Neuronal stem cell (in vitro differentiated cells): ENCODE measurements around the gene MRPL39.

Source experiments
- DNase-seq: peaks from one replicate; pipeline ENCODE4 v3.0.0-alpha.2; 2013; ENCODE audit warnings: low spot score
- H2AFZ ChIP-seq: one replicate; pipeline ENCODE4 v1.6.1; 2013; ENCODE audit warnings: mild to moderate bottlenecking, low read length, inconsistent platforms
- H2AK5ac ChIP-seq: 2 replicates; pipeline ENCODE4 v1.6.1; 2013; ENCODE audit warnings: low read depth, mild to moderate bottlenecking, inconsistent platforms, low read length, moderate library complexity, mixed read lengths
- H2BK120ac ChIP-seq: 2 replicates; pipeline ENCODE4 v1.6.1; 2013; ENCODE audit warnings: low read depth, mild to moderate bottlenecking, inconsistent platforms, low read length, moderate library complexity, mixed read lengths
- H2BK12ac ChIP-seq: one replicate; pipeline ENCODE4 v1.6.1; 2013; ENCODE audit warnings: low read length, inconsistent platforms
- H2BK15ac ChIP-seq: 2 replicates; pipeline ENCODE4 v1.6.1; 2013; ENCODE audit warnings: mild to moderate bottlenecking, low read length, inconsistent platforms, mixed read lengths
- H2BK5ac ChIP-seq: one replicate; pipeline ENCODE4 v1.6.1; 2013; ENCODE audit warnings: inconsistent platforms, mild to moderate bottlenecking, low read length, moderate library complexity
- H3K14ac ChIP-seq: one replicate; pipeline ENCODE4 v1.6.1; 2013; ENCODE audit warnings: low read length, inconsistent platforms
- H3K18ac ChIP-seq: 2 replicates; pipeline ENCODE4 v1.6.1; 2013; ENCODE audit warnings: low read length, inconsistent platforms
- H3K23ac ChIP-seq: 2 replicates; pipeline ENCODE4 v1.6.1; 2013; ENCODE audit warnings: low read depth, mild to moderate bottlenecking, mixed read lengths, low read length, inconsistent platforms; ENCODE audit not compliant: poor library complexity
- H3K27ac ChIP-seq: replicated peaks from 3 replicates; pipeline ENCODE4 v1.5.1; 2013; ENCODE audit warnings: low read length, inconsistent platforms
- H3K27me3 ChIP-seq, 3 experiments: 2 replicates each; pipeline ENCODE4 v1.6.1; 2013; ENCODE audit warnings: low read length in 3 of 3, mild to moderate bottlenecking in 2 of 3, inconsistent platforms in 1 of 3, low read depth in 1 of 3, mixed read lengths in 1 of 3, moderate library complexity in 1 of 3; ENCODE audit not compliant: control insufficient read depth in 3 of 3, insufficient read depth in 3 of 3
- H3K36me3 ChIP-seq, 2 donors: replicated peaks in 1 of 2; 2 replicates each; pipeline ENCODE4 v1.6.1; 2013; ENCODE audit warnings: low read length in 2 of 2; ENCODE audit not compliant: control insufficient read depth in 2 of 2, insufficient read depth in 2 of 2
- H3K4ac ChIP-seq: 2 replicates; pipeline ENCODE4 v1.6.1; 2013; ENCODE audit warnings: inconsistent platforms, mild to moderate bottlenecking, low read length, moderate library complexity
- H3K4me1 ChIP-seq, 2 donors: 1 replicate in 1 of 2; 2 replicates in 1 of 2; pipeline ENCODE4 v1.6.1; 2013; ENCODE audit warnings: low read length in 2 of 2, low read depth in 1 of 2; ENCODE audit not compliant: control insufficient read depth in 2 of 2, insufficient read depth in 1 of 2
- H3K4me2 ChIP-seq: one replicate; pipeline ENCODE4 v1.6.1; 2013; ENCODE audit warnings: mild to moderate bottlenecking, low read length, inconsistent platforms; ENCODE audit not compliant: insufficient read depth, poor library complexity, severe bottlenecking
- H3K4me3 ChIP-seq, 2 donors: 2 replicates each; pipeline ENCODE4 v1.5.1; 2013; ENCODE audit warnings: low read length in 2 of 2, mild to moderate bottlenecking in 2 of 2, inconsistent platforms in 1 of 2, moderate library complexity in 1 of 2
- H3K79me1 ChIP-seq: one replicate; pipeline ENCODE4 v1.6.1; 2013; ENCODE audit warnings: low read depth, mild to moderate bottlenecking, inconsistent platforms, low read length, moderate library complexity
- H3K9ac ChIP-seq: one replicate; pipeline ENCODE4 v1.6.1; 2013; ENCODE audit warnings: mild to moderate bottlenecking, low read depth, low read length, inconsistent platforms; ENCODE audit not compliant: poor library complexity
- H3K9me3 ChIP-seq, 2 donors: replicated peaks in 1 of 2; 2 replicates each; pipeline versions ENCODE3 to v1.6.1; 2013; ENCODE audit warnings: low read length in 2 of 2, mild to moderate bottlenecking in 2 of 2, inconsistent platforms in 1 of 2, low read depth in 1 of 2, mixed read lengths in 1 of 2, moderate library complexity in 1 of 2; ENCODE audit not compliant: control insufficient read depth in 2 of 2, insufficient read depth in 1 of 2
- H4K8ac ChIP-seq: one replicate; pipeline ENCODE4 v1.6.1; 2013; ENCODE audit warnings: low read depth, mild to moderate bottlenecking, inconsistent platforms, low read length, moderate library complexity
- H4K91ac ChIP-seq: one replicate; pipeline ENCODE4 v1.6.1; 2013; ENCODE audit warnings: low read length, low read depth, mild to moderate bottlenecking, inconsistent platforms; ENCODE audit not compliant: poor library complexity
- WGBS, 2 donors: extraction: QIAGEN DNeasy Blood & Tissue Kit; methylation state at CpG; one replicate each; pipeline ENCODE4 v1.1.7; 2013; ENCODE audit warnings: missing lambda C conversion rate in 2 of 2, mixed read lengths in 1 of 2; ENCODE audit not compliant: insufficient read length in 2 of 2, insufficient replicate concordance in 1 of 2; ENCODE audit errors: extremely low coverage in 2 of 2; 5-methylcytosine and 5-hydroxymethylcytosine counted together

The MRPL39 gene

GRCh38 chr21:25562660-25563059 lies 44.6 kb downstream of the MRPL39 start:
- Histone ChIP-seq H3K4me2 (no peak overlapping the region), H2AK5ac (no peak overlapping the region), H2BK120ac (no peak overlapping the region), H3K14ac (no peak overlapping the region), H4K91ac (no peak overlapping the region), H3K4ac (no peak overlapping the region), H3K79me1 (no peaks in the 10 kb centered on the region), H2BK5ac (no peak overlapping the region), H3K4me1 (peaks cover 0 to 2% of the 10 kb centered on the region in 2 donors), H3K18ac (no peak overlapping the region), H2BK12ac (no peak overlapping the region), H2BK15ac (no peak overlapping the region), H3K36me3 (peaks cover 2 to 62% of the 10 kb centered on the region in 2 donors), H3K4me3 (no peak overlapping the region), H3K27ac (no peak overlapping the region), H2AFZ (no peak overlapping the region), H3K27me3 (peaks cover 0 to 12% (median 0%) of the 10 kb centered on the region in 3 experiments), H4K8ac (no peak overlapping the region), H3K9me3 (peaks cover 2 to 8% of the 10 kb centered on the region in 2 donors), H3K23ac (no peak overlapping the region), H3K9ac (no peak overlapping the region)
- no CpG with 5 or more reads among the region's 10 CpGs for WGBS, 2 donors
- DNase-seq: no peak

GRCh38 chr21:25561668-25562641 lies 45.3 kb downstream of the MRPL39 start:
- Histone ChIP-seq H3K4me2 (peak overlapping the region; percentile 80), H2BK5ac (no peak overlapping the region), H2BK12ac (no peak overlapping the region), H2BK120ac (no peak overlapping the region), H3K4me1 (peaks cover 0 to 2% of the 10 kb centered on the region in 2 donors), H3K79me1 (no peaks in the 10 kb centered on the region), H4K91ac (no peak overlapping the region), H3K4me3 (peak overlapping the region in 1 of 2 donors; percentile 60), H3K23ac (peak overlapping the region; percentile 76), H3K36me3 (peaks cover 2 to 57% of the 10 kb centered on the region in 2 donors), H3K4ac (no peak overlapping the region), H3K14ac (no peak overlapping the region), H2AK5ac (no peak overlapping the region), H3K27ac (no peak overlapping the region), H3K18ac (peak overlapping the region; percentile 67), H2AFZ (no peak overlapping the region), H2BK15ac (no peak overlapping the region), H3K9ac (peak overlapping the region; percentile 88), H3K27me3 (peaks cover 0 to 12% (median 0%) of the 10 kb centered on the region in 3 experiments), H3K9me3 (peaks cover 2 to 8% of the 10 kb centered on the region in 2 donors), H4K8ac (no peak overlapping the region)
- no CpG with 5 or more reads among the region's 74 CpGs for WGBS, 2 donors
- peak; percentile 31 for DNase-seq

GRCh38 chr21:25560891-25561290 lies 46.4 kb downstream of the MRPL39 start:
- H4K8ac ChIP-seq: no peak overlapping the region
- no peak overlapping the region for H3K4ac ChIP-seq
- no peak overlapping the region for H3K4me3 ChIP-seq
- H3K4me2 ChIP-seq: no peak overlapping the region
- peaks cover 1 to 48% of the 10 kb centered on the region in 2 donors for H3K36me3 ChIP-seq
- H3K23ac ChIP-seq: no peak overlapping the region
- no peak overlapping the region for H2BK15ac ChIP-seq
- H4K91ac ChIP-seq: no peak overlapping the region
- peaks cover 0 to 2% of the 10 kb centered on the region in 2 donors for H3K4me1 ChIP-seq
- no peaks in the 10 kb centered on the region for H3K79me1 ChIP-seq
- no peak overlapping the region for H2AK5ac ChIP-seq
- H2BK5ac ChIP-seq: no peak overlapping the region
- no peak overlapping the region for H3K27ac ChIP-seq
- no peak overlapping the region for H3K18ac ChIP-seq
- no peak overlapping the region for H3K9ac ChIP-seq
- no CpG with 5 or more reads among the region's 3 CpGs for WGBS, 2 donors
- H3K9me3 ChIP-seq: peaks cover 2 to 8% of the 10 kb centered on the region in 2 donors
- no peak overlapping the region for H2AFZ ChIP-seq
- no peak overlapping the region for H2BK12ac ChIP-seq
- no peak overlapping the region for H3K14ac ChIP-seq
- H3K27me3 ChIP-seq: peaks cover 0 to 12% (median 0%) of the 10 kb centered on the region in 3 experiments
- H2BK120ac ChIP-seq: no peak overlapping the region
- no peak for DNase-seq

- Histone ChIP-seq H2AFZ (no peak overlapping the region), H4K91ac (no peak overlapping the region), H3K27ac (no peak overlapping the region), H3K4me1 (peaks cover 0 to 2% of the 10 kb centered on the region in 2 donors), H3K9me3 (peaks cover 2 to 8% of the 10 kb centered on the region in 2 donors), H3K18ac (no peak overlapping the region), H3K4me3 (no peak overlapping the region), H2BK15ac (no peak overlapping the region), H3K79me1 (no peaks in the 10 kb centered on the region), H3K4me2 (no peak overlapping the region), H2BK120ac (no peak overlapping the region), H2BK12ac (no peak overlapping the region), H2BK5ac (no peak overlapping the region), H3K9ac (no peak overlapping the region), H3K4ac (no peak overlapping the region), H3K27me3 (peaks cover 0 to 12% (median 0%) of the 10 kb centered on the region in 3 experiments), H3K23ac (no peak overlapping the region), H3K14ac (no peak overlapping the region), H4K8ac (no peak overlapping the region), H3K36me3 (peaks cover 0 to 42% of the 10 kb centered on the region in 2 donors), H2AK5ac (no peak overlapping the region)
- WGBS, 2 donors: no CpG with 5 or more reads among the region's 4 CpGs
- DNase-seq: no peak
Measured at GRCh38 chr21:25560271-25560685, 47.0 kb downstream of the MRPL39 start.
